CD14-positive monocyte (primary cell): ENCODE data around the gene SLCO3A1. TPM values are rescaled to one million over a fixed set of nuclear protein-coding genes. Genes with fewer than 3 reads are reported as not detected.

Source experiments
- DNase-seq, 3 donors: peaks; one replicate each; pipeline ENCODE4 v3.0.0-alpha.2; 2011 to 2022
- H2AFZ ChIP-seq: 2 replicates; pipeline ENCODE4 v1.6.0; 2012; ENCODE audit warnings: mild to moderate bottlenecking, low read depth, low read length, inconsistent platforms; ENCODE audit not compliant: insufficient read depth, poor library complexity, severe bottlenecking
- H3K27ac ChIP-seq, 2 donors: 1 replicate in 1 of 2; 2 replicates in 1 of 2; pipeline ENCODE4 v1.5.1; 2012 to 2013; ENCODE audit warnings: low read length in 2 of 2, control low read depth in 1 of 2, inconsistent platforms in 1 of 2, low read depth in 1 of 2, mild to moderate bottlenecking in 1 of 2
- H3K27me3 ChIP-seq, 2 donors: one replicate each; pipeline versions ENCODE4 v1.6.0 to v1.6.1; 2011 to 2013; ENCODE audit warnings: low read length in 2 of 2; ENCODE audit not compliant: control insufficient read depth in 2 of 2, insufficient read depth in 2 of 2
- H3K36me3 ChIP-seq, 2 donors: replicated peaks in 1 of 2; 1 replicate in 1 of 2; 2 replicates in 1 of 2; pipeline versions ENCODE4 v1.5.1 to v1.6.1; 2012 to 2013; ENCODE audit warnings: low read length in 2 of 2, control low read depth in 1 of 2, inconsistent platforms in 1 of 2, mild to moderate bottlenecking in 1 of 2; ENCODE audit not compliant: insufficient read depth in 2 of 2, control insufficient read depth in 1 of 2
- H3K4me1 ChIP-seq, 2 donors: 1 replicate in 1 of 2; 2 replicates in 1 of 2; pipeline versions ENCODE4 v1.5.1 to v1.6.1; 2012 to 2013; ENCODE audit warnings: low read length in 2 of 2, control low read depth in 1 of 2, inconsistent platforms in 1 of 2, mild to moderate bottlenecking in 1 of 2, moderate library complexity in 1 of 2; ENCODE audit not compliant: insufficient read depth in 2 of 2, control insufficient read depth in 1 of 2
- H3K4me2 ChIP-seq: replicated peaks from 2 replicates; pipeline ENCODE3; 2012; ENCODE audit warnings: low read length, moderate library complexity, mild to moderate bottlenecking; ENCODE audit not compliant: poor library complexity, severe bottlenecking; ENCODE audit errors: extremely low read depth
- H3K4me3 ChIP-seq, 3 experiments: fragments of 200-600 bp in 1 of 3; sonication (generic) in 1 of 3; replicated peaks in 1 of 3; 1 replicate in 2 of 3; 2 replicates in 1 of 3; pipeline ENCODE4 v1.5.1; 2011 to 2013; ENCODE audit warnings: low read length in 3 of 3, mild to moderate bottlenecking in 3 of 3, control low read depth in 2 of 3, low read depth in 2 of 3, inconsistent platforms in 1 of 3, moderate library complexity in 1 of 3
- H3K79me2 ChIP-seq: 2 replicates; pipeline ENCODE4 v1.6.0; 2012; ENCODE audit warnings: mild to moderate bottlenecking, control low read depth, inconsistent platforms, low read length, moderate library complexity; ENCODE audit not compliant: insufficient read depth
- H3K9ac ChIP-seq: 2 replicates; pipeline ENCODE4 v1.6.0; 2017; ENCODE audit warnings: low read length, mild to moderate bottlenecking; ENCODE audit not compliant: insufficient read depth, poor library complexity, severe bottlenecking
- H3K9me3 ChIP-seq, 2 donors: replicated peaks in 1 of 2; 1 replicate in 1 of 2; 2 replicates in 1 of 2; pipeline versions ENCODE4 v1.5.1 to v1.6.1; 2012 to 2013; ENCODE audit warnings: low read length in 2 of 2, control low read depth in 1 of 2; ENCODE audit not compliant: control insufficient read depth in 1 of 2, insufficient read depth in 1 of 2
- H4K20me1 ChIP-seq: 2 replicates; pipeline ENCODE4 v1.6.0; 2012; ENCODE audit warnings: mild to moderate bottlenecking, low read length, control low read depth, moderate library complexity; ENCODE audit not compliant: insufficient read depth
- H3K27ac Mint-ChIP-seq, 7 donors: one replicate each; pipeline ENCODE4 v1.8.0; 2020; ENCODE audit warnings: mild to moderate bottlenecking in 7 of 7, mixed read lengths in 7 of 7, moderate library complexity in 6 of 7, inconsistent platforms in 2 of 7
- H3K27me3 Mint-ChIP-seq, 3 donors: one replicate each; pipeline ENCODE4 v1.8.0; 2021 to 2022; ENCODE audit warnings: low read depth in 3 of 3, mild to moderate bottlenecking in 3 of 3, mixed read lengths in 3 of 3, moderate library complexity in 3 of 3, inconsistent platforms in 1 of 3
- H3K36me3 Mint-ChIP-seq, 2 donors: one replicate each; pipeline ENCODE4 v1.8.0; 2020; ENCODE audit warnings: mixed read lengths in 2 of 2, inconsistent platforms in 1 of 2, mild to moderate bottlenecking in 1 of 2
- H3K4me1 Mint-ChIP-seq: one replicate; pipeline ENCODE4 v1.8.0; 2020; ENCODE audit warnings: mild to moderate bottlenecking, mixed read lengths
- H3K4me3 Mint-ChIP-seq, 2 donors: one replicate each; pipeline ENCODE4 v1.8.0; 2020; ENCODE audit warnings: mild to moderate bottlenecking in 2 of 2, mixed read lengths in 2 of 2, moderate library complexity in 1 of 2
- H3K9me3 Mint-ChIP-seq, 7 donors: one replicate each; pipeline ENCODE4 v1.8.0; 2020 to 2022; ENCODE audit warnings: mixed read lengths in 7 of 7, mild to moderate bottlenecking in 6 of 7, moderate library complexity in 6 of 7, inconsistent platforms in 2 of 7
- CTCF ChIP-seq: fragments of 200-600 bp; IDR thresholded peaks from one replicate; pipeline ENCODE4 v1.8.0; 2022; ENCODE audit warnings: antibody characterized with exemption, mild to moderate bottlenecking
- WGBS: methylation state at CpG from one replicate; pipeline ENCODE4 v1.1.5; 2013; ENCODE audit warnings: missing lambda C conversion rate; ENCODE audit not compliant: insufficient coverage; 5-methylcytosine and 5-hydroxymethylcytosine counted together
- intact Hi-C, 2 donors: fragments of 100-400 bp; cut with micrococcal nuclease; formaldehyde crosslinking; loops; one replicate each; pipeline versions ENCODE4 v1.15.0 to v1.15.1; 2023
- polyA plus RNA-seq, 3 donors: library from polyadenylated mRNA; depleted of rRNA in 1 of 3; unstranded in 2 of 3; stranded (reverse) in 1 of 3; fragments of 300-500 nt in 2 of 3; fragments of >200 nt in 1 of 3; fragmentation: Illumina TruSeq in 2 of 3; gene quantifications; 1 replicate in 2 of 3; 2 replicates in 1 of 3; pipeline ENCODE4 v1.2.3, GENCODE V29; 2012 to 2021

SLCO3A1 gene
- polyA plus RNA-seq, 3 donors, result 53.7 to 76.2 (median 62.8) TPM

- Histone ChIP-seq H3K9me3 (no peaks in the 10 kb centered on the region), H3K36me3 (peaks cover 0 to 9% of the 10 kb centered on the region in 2 donors), H2AFZ (no peak overlapping the region), H3K79me2 (peaks cover 87% of the 10 kb centered on the region), H3K4me3 (no peak overlapping the region), H4K20me1 (peaks cover 100% of the 10 kb centered on the region), H3K27ac (no peak overlapping the region), H3K9ac (no peak overlapping the region), H3K4me2 (no peak overlapping the region), H3K27me3 (no peaks in the 10 kb centered on the region), H3K4me1 (peaks cover 11 to 15% of the 10 kb centered on the region in 2 donors)
- WGBS, result no CpG with 5 or more reads among the region's 2 CpGs
- intact Hi-C loops, result no loop called here
- H3K36me3 Mint-ChIP-seq, result peaks cover 6 to 9% of the 10 kb centered on the region in 2 donors
- no peak overlapping the region for H3K4me3 Mint-ChIP-seq
- H3K9me3 Mint-ChIP-seq, result no peaks in the 10 kb centered on the region
- H3K4me1 Mint-ChIP-seq, result peaks cover 17% of the 10 kb centered on the region
- H3K27me3 Mint-ChIP-seq, result no peaks in the 10 kb centered on the region
- DNase-seq, result no peak
- H3K27ac Mint-ChIP-seq, result no peak overlapping the region
- no peak for TF ChIP-seq CTCF
These were observed 233.7 kb downstream of the SLCO3A1 start for GRCh38 chr15:92087211-92087610.

GRCh38 chr15:92091155-92091734 lies 237.7 kb downstream of the SLCO3A1 start:
- peaks cover 32 to 37% of the 10 kb centered on the region in 2 donors for H3K4me1 ChIP-seq
- peaks cover 100% of the 10 kb centered on the region for H4K20me1 ChIP-seq
- peaks cover 0 to 2% (median 0%) of the 10 kb centered on the region in 7 donors for H3K9me3 Mint-ChIP-seq
- peaks cover 77% of the 10 kb centered on the region for H3K79me2 ChIP-seq
- no peaks in the 10 kb centered on the region for H3K9me3 ChIP-seq
- H3K36me3 ChIP-seq, result peaks cover 2 to 6% of the 10 kb centered on the region in 2 donors
- H3K27me3 ChIP-seq, result no peaks in the 10 kb centered on the region
- no peaks in the 10 kb centered on the region for H3K27me3 Mint-ChIP-seq
- H3K4me1 Mint-ChIP-seq, result peaks cover 44% of the 10 kb centered on the region
- H3K27ac Mint-ChIP-seq, result peak overlapping the region in 1 of 7 donors; percentile 37
- H3K4me3 Mint-ChIP-seq, result no peak overlapping the region
- H3K9ac ChIP-seq, result no peak overlapping the region
- no peak for DNase-seq
- H3K27ac ChIP-seq, result no peak overlapping the region
- peak; percentile 33 for TF ChIP-seq CTCF
- H2AFZ ChIP-seq, result no peak overlapping the region
- 87% methylated on average over 16 of the region's 17 CpGs for WGBS
- peaks cover 12 to 13% of the 10 kb centered on the region in 2 donors for H3K36me3 Mint-ChIP-seq
- intact Hi-C loops, result no loop called here
- no peak overlapping the region for H3K4me2 ChIP-seq
- H3K4me3 ChIP-seq, result no peak overlapping the region
